AG04449 (cell line): ENCODE data around the gene MRPL53.
A peak's percentile ranks its signal among the peaks of the same experiment; 100 is the strongest.
"Not testable (repeated sequence)": the region's sequence is repeated elsewhere in the genome, so short reads cannot be mapped to it uniquely, and the experiment has no call there.

Experiments
- CTCF ChIA-PET: fragments of 350-600 bp; formaldehyde crosslinking; extraction: SDS; loops from one replicate; lab custom pipeline; 2021; ENCODE audit warnings: antibody characterized with exemption; lab: Yijun Ruan, JAX
- POLR2A ChIA-PET: fragments of 400-600, 350-600 bp; formaldehyde crosslinking; extraction: SDS; loops from one replicate; lab custom pipeline; 2020; ENCODE audit warnings: antibody characterized with exemption, inconsistent platforms; lab: Yijun Ruan, JAX
- DNase-seq: peaks from one replicate; pipeline ENCODE4 v3.0.0-alpha.2; 2010; ENCODE audit warnings: low read depth, low spot score
- H3K4me3 ChIP-seq: 2 replicates; pipeline ENCODE4 v1.5.1; 2011; ENCODE audit warnings: low read depth, mild to moderate bottlenecking, control low read depth, low read length
- TF ChIP-seq, protein P1 (sequence below): IDR thresholded peaks from one replicate; pipeline ENCODE4 v1.5.1; 2011; ENCODE audit warnings: mild to moderate bottlenecking, moderate library complexity, low read length, control low read depth, inconsistent platforms; ENCODE audit not compliant: insufficient read depth; ENCODE audit errors: missing control alignments

Gene MRPL53

DNA sequence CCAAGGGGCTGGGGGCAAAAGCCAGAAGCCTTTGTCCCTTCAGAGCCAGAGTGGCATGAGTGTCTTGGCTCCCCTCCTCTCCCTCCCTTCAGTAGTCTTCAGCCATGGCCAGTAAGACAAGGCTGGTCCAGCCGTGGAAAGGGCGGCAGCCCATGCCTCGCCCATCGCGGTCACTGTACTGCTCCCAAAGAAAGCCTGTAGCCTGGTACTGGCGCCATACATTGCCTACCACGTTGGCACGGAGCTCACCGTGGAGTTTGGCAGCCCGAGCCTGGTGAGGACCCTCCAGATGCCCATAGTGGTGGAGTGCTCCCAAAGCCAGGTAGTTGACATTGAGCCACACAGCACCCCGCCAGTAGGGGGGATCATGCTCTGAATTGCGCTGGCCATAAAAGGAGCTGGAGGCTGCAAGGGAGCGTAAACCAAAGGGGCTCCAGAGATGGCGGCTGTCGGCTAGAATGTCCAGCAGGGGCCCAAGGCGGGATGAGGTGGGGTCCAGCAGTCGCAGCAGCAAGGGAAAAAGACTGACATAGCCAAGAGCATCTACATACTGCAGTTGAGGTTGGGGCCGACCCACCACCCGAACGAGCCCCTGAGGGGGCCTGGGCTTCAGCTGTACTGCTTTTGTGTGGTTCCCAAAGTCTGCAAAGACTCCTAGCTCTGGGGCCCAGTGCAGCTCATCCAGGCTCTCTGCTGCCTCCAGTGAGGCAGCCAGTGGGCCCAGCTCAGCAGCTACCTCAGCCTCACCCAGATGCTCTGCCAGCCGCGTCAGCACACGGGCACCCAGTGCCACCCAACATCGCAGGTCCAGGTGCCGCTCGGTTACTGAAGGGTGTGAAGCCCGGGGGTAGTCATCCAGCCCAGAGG, 11.1 kb downstream of the MRPL53 start:
- CTCF ChIA-PET: interaction anchor here (0.5 to 1.2 kb wide), 3 partner anchors 70 to 127 kb away, joined by 3 to 4 read pairs (median 3); no protein-coding TSS in a partner anchor
- POLR2A ChIA-PET: interaction anchor here (0.5 to 1.9 kb wide), 3 partner anchors 10 to 72 kb away, joined by 3 to 7 read pairs (median 3); partner anchors contain the start of gene MRPL53
- no peak overlapping the region for H3K4me3 ChIP-seq
- TF ChIP-seq, protein P1, sequence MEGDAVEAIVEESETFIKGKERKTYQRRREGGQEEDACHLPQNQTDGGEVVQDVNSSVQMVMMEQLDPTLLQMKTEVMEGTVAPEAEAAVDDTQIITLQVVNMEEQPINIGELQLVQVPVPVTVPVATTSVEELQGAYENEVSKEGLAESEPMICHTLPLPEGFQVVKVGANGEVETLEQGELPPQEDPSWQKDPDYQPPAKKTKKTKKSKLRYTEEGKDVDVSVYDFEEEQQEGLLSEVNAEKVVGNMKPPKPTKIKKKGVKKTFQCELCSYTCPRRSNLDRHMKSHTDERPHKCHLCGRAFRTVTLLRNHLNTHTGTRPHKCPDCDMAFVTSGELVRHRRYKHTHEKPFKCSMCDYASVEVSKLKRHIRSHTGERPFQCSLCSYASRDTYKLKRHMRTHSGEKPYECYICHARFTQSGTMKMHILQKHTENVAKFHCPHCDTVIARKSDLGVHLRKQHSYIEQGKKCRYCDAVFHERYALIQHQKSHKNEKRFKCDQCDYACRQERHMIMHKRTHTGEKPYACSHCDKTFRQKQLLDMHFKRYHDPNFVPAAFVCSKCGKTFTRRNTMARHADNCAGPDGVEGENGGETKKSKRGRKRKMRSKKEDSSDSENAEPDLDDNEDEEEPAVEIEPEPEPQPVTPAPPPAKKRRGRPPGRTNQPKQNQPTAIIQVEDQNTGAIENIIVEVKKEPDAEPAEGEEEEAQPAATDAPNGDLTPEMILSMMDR: peak; percentile 6
- DNase-seq: no peak

DNA sequence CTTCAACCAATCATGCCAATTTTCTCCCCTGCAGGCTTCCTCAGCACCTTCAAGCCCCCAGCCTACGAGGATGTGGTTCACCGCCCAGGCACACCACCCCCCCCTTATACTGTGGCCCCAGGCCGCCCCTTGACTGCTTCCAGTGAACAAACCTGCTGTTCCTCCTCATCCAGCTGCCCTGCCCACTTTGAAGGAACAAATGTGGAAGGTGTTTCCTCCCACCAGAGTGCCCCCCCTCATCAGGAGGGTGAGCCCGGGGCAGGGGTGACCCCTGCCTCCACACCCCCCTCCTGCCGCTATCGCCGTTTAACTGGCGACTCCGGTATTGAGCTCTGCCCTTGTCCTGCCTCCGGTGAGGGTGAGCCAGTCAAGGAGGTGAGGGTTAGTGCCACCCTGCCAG, 12.3 kb downstream of the MRPL53 start:
- CTCF ChIA-PET, DNase-seq, H3K4me3 ChIP-seq: not testable (repeated sequence)
- POLR2A ChIA-PET: interaction anchor here (1.9 to 3.3 kb wide), 2 partner anchors 12 to 21 kb away, joined by 7 to 10 read pairs; partner anchors contain the start of gene MRPL53

DNA sequence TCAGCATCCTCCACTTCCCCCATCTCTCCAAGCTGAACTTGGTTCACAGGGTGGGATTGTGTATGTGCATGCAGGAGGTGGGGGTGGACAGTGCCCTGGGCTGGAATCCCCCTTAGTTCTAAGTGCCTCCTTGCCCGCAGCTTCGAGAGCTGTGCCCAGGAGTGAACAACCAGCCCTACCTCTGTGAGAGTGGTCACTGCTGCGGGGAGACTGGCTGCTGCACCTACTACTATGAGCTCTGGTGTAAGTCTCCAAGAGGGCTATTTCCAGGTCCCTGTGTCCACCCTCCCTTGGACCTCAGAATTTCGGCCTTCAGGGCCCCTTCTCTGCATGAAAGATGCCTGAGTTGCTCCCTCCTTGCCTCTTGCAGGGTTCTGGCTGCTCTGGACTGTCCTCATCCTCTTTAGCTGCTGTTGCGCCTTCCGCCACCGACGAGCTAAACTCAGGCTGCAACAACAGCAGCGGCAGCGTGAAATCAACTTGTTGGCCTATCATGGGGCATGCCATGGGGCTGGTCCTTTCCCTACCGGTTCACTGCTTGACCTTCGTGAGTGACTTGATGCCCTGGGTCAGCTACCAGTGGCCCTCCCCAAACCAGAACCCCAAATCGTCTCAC, 12.9 kb downstream of the MRPL53 start:
- ChIA-PET POLR2A (interaction anchor here (2.1 to 3.3 kb wide), 4 partner anchors 8 to 22 kb away, joined by 8 to 12 read pairs (median 11); partner anchors contain the start of gene MRPL53), CTCF (interaction anchor here (3.8 kb wide), 1 partner anchor 128 kb away, joined by 25 read pairs; no protein-coding TSS in a partner anchor)
- not testable (repeated sequence) for DNase-seq
- peak overlapping the region; percentile 62 for H3K4me3 ChIP-seq

DNA sequence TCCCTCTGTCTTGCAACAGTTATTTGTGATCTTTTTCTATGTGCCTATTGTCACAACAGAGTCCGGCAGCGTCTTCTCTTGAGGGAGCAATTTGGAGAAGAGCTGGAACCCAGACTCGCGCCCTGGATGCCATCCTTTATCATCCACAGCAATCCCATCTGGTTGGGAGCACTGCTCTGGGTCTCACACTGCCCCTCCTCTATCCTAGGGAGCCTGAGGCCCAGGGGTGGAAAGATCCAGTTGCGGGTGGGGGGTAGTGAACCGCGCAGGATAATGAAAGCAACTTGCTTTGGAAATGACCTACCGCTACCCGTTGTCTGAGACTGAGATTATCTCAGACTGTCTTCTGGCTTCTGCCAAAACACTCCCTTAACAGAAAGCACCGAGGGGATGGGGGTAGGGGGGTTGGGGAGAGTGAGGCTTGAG, 13.5 kb downstream of the MRPL53 start:
- ChIA-PET CTCF (interaction anchor here (0.9 to 3.8 kb wide), 4 partner anchors 24 to 129 kb away, joined by 3 to 25 read pairs (median 4); partner anchors contain the start of genes CCDC142, TTC31 and WDR54), POLR2A (interaction anchor here (1.0 to 3.3 kb wide), 7 partner anchors 9 to 36 kb away, joined by 3 to 12 read pairs (median 8); partner anchors contain the start of gene MRPL53)
- H3K4me3 ChIP-seq: peak overlapping the region; percentile 62
- TF ChIP-seq, protein P1: no peak
- DNase-seq: no peak

DNA sequence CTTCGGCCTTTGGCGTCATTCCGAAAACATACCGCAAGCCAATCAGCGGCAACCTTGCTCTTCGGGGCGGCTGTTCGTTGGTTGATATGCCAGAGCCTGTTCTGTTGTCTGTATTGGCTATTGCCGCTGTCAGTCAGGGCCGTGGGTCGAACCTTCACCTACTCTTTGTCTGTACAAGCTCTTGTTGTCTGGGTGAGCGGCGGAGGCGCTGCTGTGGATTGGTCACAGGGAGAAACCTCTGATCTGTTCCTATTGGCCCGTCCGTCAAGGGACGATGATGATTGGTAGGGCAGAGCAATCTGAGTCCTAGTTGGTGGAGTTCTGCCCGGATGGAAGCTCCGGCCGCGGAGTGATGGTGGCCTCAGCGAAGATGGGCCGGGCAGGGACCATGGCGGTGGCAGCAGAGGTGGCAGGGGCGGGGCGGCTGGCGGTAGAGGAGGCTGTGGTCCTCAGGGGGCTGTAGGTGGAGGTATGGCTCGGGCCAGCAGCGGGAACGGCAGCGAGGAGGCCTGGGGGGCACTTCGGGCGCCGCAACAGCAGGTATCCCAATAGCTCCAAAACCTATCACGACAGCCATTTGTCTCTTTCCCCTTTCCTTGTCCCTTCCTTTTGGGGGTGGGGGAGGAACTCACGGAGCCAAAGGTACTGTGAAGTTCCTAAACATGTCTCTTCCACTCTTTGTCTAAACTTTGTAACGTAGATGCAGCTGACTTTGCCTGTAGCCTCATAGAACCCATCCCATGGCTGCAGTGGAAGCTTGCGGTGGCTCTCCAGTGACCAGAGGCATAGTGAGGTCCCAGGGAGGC, 14.1 kb downstream of the MRPL53 start, which contains the start of gene WBP1:
TSS of gene WBP1 (plus strand) at position 307 of the 806 bp plus-strand sequence. CDS start at position 472, 165 bp downstream.
- peak within 1 kb of the TSS; percentile 74 for H3K4me3 ChIP-seq
- DNase-seq: peak; percentile 100
- TF ChIP-seq, protein P1: no peak
- CTCF ChIA-PET: interaction anchor here (0.6 to 3.8 kb wide), 6 partner anchors 22 to 244 kb away, joined by 3 to 25 read pairs (median 4); partner anchors contain the start of genes CCDC142, TTC31 and WDR54
- POLR2A ChIA-PET: interaction anchor here (0.6 to 3.3 kb wide), 10 partner anchors 10 to 130 kb away, joined by 3 to 12 read pairs (median 6); partner anchors contain the start of gene MRPL53

DNA sequence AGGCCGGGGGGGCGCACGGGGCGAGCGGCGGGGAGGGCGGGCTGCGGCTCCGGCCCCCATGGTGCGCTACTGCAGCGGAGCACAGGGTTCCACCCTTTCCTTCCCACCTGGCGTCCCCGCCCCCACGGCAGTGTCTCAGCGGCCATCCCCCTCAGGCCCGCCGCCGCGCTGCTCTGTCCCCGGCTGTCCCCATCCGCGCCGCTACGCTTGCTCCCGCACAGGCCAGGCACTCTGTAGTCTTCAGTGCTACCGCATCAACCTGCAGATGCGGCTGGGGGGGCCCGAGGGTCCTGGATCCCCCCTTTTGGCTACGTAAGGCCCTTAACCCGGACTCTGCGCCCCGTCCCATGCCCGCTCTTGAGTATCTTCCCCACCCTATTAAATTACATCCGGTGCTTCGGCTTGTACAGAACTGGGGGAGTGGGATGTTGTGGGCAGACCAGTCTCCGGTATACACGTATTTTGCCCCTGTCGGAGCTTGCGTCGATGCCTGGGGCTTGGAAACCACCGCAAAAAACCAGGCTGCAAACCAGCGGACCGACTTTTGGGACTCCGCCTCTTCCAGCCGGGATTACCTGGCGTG, 14.8 kb downstream of the MRPL53 start:
- DNase-seq: no peak
- ChIA-PET CTCF (interaction anchor here (0.6 to 3.8 kb wide), 2 partner anchors 130 to 243 kb away, joined by 3 to 25 read pairs; no protein-coding TSS in a partner anchor), POLR2A (interaction anchor here (0.6 to 3.3 kb wide), 9 partner anchors 10 to 129 kb away, joined by 3 to 12 read pairs (median 8); partner anchors contain the start of gene MRPL53)
- peak overlapping the region; percentile 74 for H3K4me3 ChIP-seq
- TF ChIP-seq, protein P1: no peak
